HG03196 (cell line): ENCODE measurements around the gene ZFR2.
"Not testable (repeated sequence)": the region's sequence is repeated elsewhere in the genome, so short reads cannot be mapped to it uniquely, and the experiment has no call there.

Experiments used
- ATAC-seq: cut with Tn5 transposase; IDR thresholded peaks from one replicate; pipeline ENCODE4 v1.9.1; 2021; ENCODE audit not compliant: unreplicated experiment

Gene ZFR2

GRCh38 chr19:3774621-3775373 lies 94.0 kb downstream of the ZFR2 start:
- no peak for ATAC-seq

GRCh38 chr19:3773814-3774515 lies 94.9 kb downstream of the ZFR2 start:
- no peak for ATAC-seq

GRCh38 chr19:3771906-3772455 lies 96.9 kb downstream of the ZFR2 start, which contains the start of gene RAX2:
RAX2 (minus strand) TSS chr19:3772228; CDS start chr19:3771742, 486 bp downstream.
- ATAC-seq: no peak

- ATAC-seq: no peak
Observed at GRCh38 chr19:3771000-3771905, 97.6 kb downstream of the ZFR2 start.

- ATAC-seq: no peak
Observed at GRCh38 chr19:3770136-3770999, 98.5 kb downstream of the ZFR2 start.

GRCh38 chr19:3769494-3769893 lies 99.3 kb downstream of the ZFR2 start:
- ATAC-seq: no peak

- no peak for ATAC-seq
Observed at GRCh38 chr19:3768748-3769099, 100.1 kb downstream of the ZFR2 start.

- ATAC-seq: no peak
Observed at GRCh38 chr19:3768015-3768747, 100.7 kb downstream of the ZFR2 start.

- no peak for ATAC-seq
Observed at GRCh38 chr19:3767050-3767449, 101.8 kb downstream of the ZFR2 start.

- ATAC-seq: no peak
Observed at GRCh38 chr19:3766520-3766919, 102.3 kb downstream of the ZFR2 start.

- not testable (repeated sequence) for ATAC-seq
Observed at GRCh38 chr19:3765757-3766156, 103.1 kb downstream of the ZFR2 start.

- no peak for ATAC-seq
Observed at GRCh38 chr19:3765121-3765520, 103.7 kb downstream of the ZFR2 start.

- ATAC-seq: peak; percentile 61
Observed at GRCh38 chr19:3762501-3763459, 106.1 kb downstream of the ZFR2 start, which contains the start of gene MRPL54. MRPL54 (plus strand) TSS chr19:3762682; CDS start chr19:3762701, 19 bp downstream.

GRCh38 chr19:3762130-3762473 lies 106.7 kb downstream of the ZFR2 start:
- no peak for ATAC-seq

GRCh38 chr19:3761382-3762129 lies 107.3 kb downstream of the ZFR2 start, which contains the start of gene APBA3:
APBA3 (minus strand) TSS chr19:3761692; CDS start chr19:3760264, 1,428 bp downstream.
- peak; percentile 52 for ATAC-seq

GRCh38 chr19:3760871-3761361 lies 107.9 kb downstream of the ZFR2 start:
- no peak for ATAC-seq

- no peak for ATAC-seq
Observed at GRCh38 chr19:3759482-3760254, 109.2 kb downstream of the ZFR2 start.
